Thymus (tissue), 11 donors: Measurements from ENCODE around the gene MACROD2. TPM values are rescaled to one million over a fixed set of nuclear protein-coding genes. Genes with fewer than 3 reads are reported as not detected.

Experiments
- DNase-seq, 9 donors: peaks; one replicate each; pipeline ENCODE4 v3.0.0-alpha.2; 2013; ENCODE audit warnings: low spot score in 9 of 9, low read depth in 6 of 9, missing footprints in 1 of 9
- H3K27ac ChIP-seq, 2 donors: one replicate each; pipeline ENCODE4 v1.5.1; 2013; ENCODE audit warnings: control low read depth in 1 of 2, low read depth in 1 of 2, low read length in 1 of 2, mild to moderate bottlenecking in 1 of 2, moderate library complexity in 1 of 2
- H3K27me3 ChIP-seq, 2 donors: one replicate each; pipeline ENCODE4 v1.5.1; 2013; ENCODE audit warnings: low read length in 1 of 2; ENCODE audit not compliant: control insufficient read depth in 2 of 2, insufficient read depth in 1 of 2
- H3K36me3 ChIP-seq, 2 donors: one replicate each; pipeline ENCODE4 v1.5.1; 2013; ENCODE audit warnings: low read length in 1 of 2, mild to moderate bottlenecking in 1 of 2, moderate library complexity in 1 of 2; ENCODE audit not compliant: control insufficient read depth in 2 of 2, insufficient read depth in 2 of 2
- H3K4me1 ChIP-seq, 2 donors: one replicate each; pipeline ENCODE4 v1.5.1; 2013; ENCODE audit warnings: low read length in 2 of 2; ENCODE audit not compliant: control insufficient read depth in 2 of 2, insufficient read depth in 2 of 2
- H3K4me3 ChIP-seq, 2 donors: one replicate each; pipeline ENCODE4 v1.5.1; 2013; ENCODE audit warnings: low read length in 2 of 2, control low read depth in 1 of 2, mild to moderate bottlenecking in 1 of 2
- H3K9me3 ChIP-seq, 2 donors: one replicate each; pipeline ENCODE4 v1.5.1; 2013; ENCODE audit warnings: low read length in 1 of 2, mild to moderate bottlenecking in 1 of 2; ENCODE audit not compliant: control insufficient read depth in 2 of 2, insufficient read depth in 1 of 2
- WGBS: extraction: QIAGEN DNeasy Blood & Tissue Kit; methylation state at CpG from one replicate; pipeline ENCODE4 v1.1.7; 2013; 5-methylcytosine and 5-hydroxymethylcytosine counted together
- polyA plus RNA-seq: library from polyadenylated mRNA; stranded (reverse); fragments of 200-250 nt; gene quantifications from one replicate; pipeline ENCODE4 v1.2.3, GENCODE V29; 2013
- total RNA-seq: library from RNA; stranded (reverse); fragments of 120-200 nt; gene quantifications from one replicate; pipeline ENCODE4 v1.2.4, GENCODE V29; 2013
- donor health status: healthy.

The MACROD2 gene
- total and polyA plus RNA-seq, 2 donors = 1.6 to 4.2 TPM

- WGBS = 85% methylated on average over 1 of the region's 1 CpG
- no peak overlapping the region for H3K4me3 ChIP-seq
- H3K36me3 ChIP-seq = no peaks in the 10 kb centered on the region
- no peaks in the 10 kb centered on the region for H3K9me3 ChIP-seq
- no peak overlapping the region for H3K27ac ChIP-seq
- DNase-seq = no peak
- no peaks in the 10 kb centered on the region for H3K4me1 ChIP-seq
- no peaks in the 10 kb centered on the region for H3K27me3 ChIP-seq
These were observed 1943.5 kb downstream of the MACROD2 start for GRCh38 chr20:15938847-15939246.

DNA sequence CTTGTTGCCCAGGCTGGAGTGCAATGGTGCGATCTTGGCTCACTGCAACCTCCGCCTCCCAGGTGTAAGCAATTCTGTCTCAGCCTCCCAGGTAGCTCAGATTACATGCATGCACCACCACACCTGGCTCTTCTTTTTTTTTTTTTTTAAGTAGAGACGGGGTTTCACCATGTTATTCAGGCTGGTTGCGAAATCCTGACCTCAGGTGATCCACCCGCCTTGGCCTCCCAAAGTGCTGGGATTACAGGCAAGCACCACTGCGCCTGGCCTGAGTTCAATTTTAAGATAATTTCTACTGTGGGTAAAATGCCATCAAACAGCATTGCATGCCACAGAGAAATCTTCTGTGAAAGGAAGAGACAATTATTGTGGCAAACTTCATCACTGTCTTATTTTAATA lies 1944.8 kb downstream of the MACROD2 start:
- no peak for DNase-seq
- no peaks in the 10 kb centered on the region for H3K9me3 ChIP-seq
- H3K4me3 ChIP-seq = no peak overlapping the region
- H3K4me1 ChIP-seq = no peaks in the 10 kb centered on the region
- 93% methylated on average over 6 of the region's 6 CpGs for WGBS
- no peak overlapping the region for H3K27ac ChIP-seq
- no peaks in the 10 kb centered on the region for H3K27me3 ChIP-seq
- H3K36me3 ChIP-seq = no peaks in the 10 kb centered on the region

DNA sequence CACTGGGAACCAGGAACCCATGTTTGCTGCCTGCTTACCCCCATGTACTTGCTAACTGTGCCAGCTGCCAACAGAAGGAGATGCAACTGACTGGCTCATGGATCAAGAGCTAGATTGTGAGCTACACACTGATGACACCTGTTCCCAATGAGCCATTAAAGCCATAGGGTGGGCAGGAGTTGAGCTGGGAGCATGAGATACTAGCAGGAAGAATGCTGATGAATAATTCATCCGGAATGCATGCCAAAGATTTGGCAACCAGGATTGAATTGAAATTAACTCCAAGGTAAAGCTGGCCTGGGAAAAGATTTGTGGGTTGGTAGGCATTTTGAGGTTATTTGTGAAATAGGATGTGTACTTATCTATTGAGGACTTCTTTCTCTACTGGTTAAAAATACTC lies 1946.8 kb downstream of the MACROD2 start:
- Histone ChIP-seq H3K4me3 (no peak overlapping the region), H3K9me3 (no peaks in the 10 kb centered on the region), H3K4me1 (no peaks in the 10 kb centered on the region), H3K36me3 (no peaks in the 10 kb centered on the region), H3K27ac (no peak overlapping the region), H3K27me3 (no peaks in the 10 kb centered on the region)
- 0% methylated on average over 1 of the region's 1 CpG for WGBS
- DNase-seq = no peak

DNA sequence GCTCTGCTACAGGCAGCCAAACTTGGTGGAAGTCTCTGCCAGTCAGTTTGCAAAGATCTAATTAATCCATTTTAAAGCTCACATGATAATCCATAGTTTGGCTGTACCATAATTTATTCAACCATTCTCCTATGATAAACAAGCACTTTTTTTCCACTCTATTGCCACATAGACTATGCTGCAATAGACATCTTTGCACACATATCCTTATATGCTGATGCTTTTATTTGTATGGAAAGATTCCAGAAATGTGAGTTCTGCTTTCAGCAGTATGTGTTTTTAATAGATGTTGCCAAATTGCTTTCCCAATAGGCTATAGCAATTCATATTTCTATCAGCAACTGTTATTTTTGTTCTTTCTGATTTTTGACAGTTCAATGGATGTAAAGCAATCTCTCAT lies 1950.0 kb downstream of the MACROD2 start:
- Histone ChIP-seq H3K9me3 (no peaks in the 10 kb centered on the region), H3K36me3 (no peaks in the 10 kb centered on the region), H3K4me3 (no peak overlapping the region), H3K27ac (no peak overlapping the region), H3K27me3 (no peaks in the 10 kb centered on the region), H3K4me1 (no peaks in the 10 kb centered on the region)
- no peak for DNase-seq

DNA sequence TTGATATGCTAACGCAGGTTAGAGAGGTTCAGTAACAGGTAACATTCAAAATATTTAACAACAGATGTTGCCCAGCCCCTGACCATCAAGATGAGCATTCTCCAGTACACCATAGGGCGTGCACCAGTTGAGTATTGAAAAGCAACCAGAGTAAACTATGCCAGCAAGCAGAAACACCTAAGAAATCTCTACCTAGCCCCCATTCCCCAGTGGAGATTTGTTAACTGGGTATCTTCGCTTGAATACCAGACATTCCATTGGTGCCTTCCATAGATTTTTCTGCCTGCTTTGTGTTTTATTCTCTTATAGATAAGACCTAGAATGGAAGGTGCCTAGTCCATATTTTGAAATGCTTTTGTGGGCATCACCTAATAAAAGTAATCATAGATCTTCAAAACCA lies 1954.1 kb downstream of the MACROD2 start:
- Histone ChIP-seq H3K9me3 (no peaks in the 10 kb centered on the region), H3K27ac (no peak overlapping the region), H3K4me1 (no peaks in the 10 kb centered on the region), H3K27me3 (no peaks in the 10 kb centered on the region), H3K36me3 (no peaks in the 10 kb centered on the region), H3K4me3 (no peak overlapping the region)
- whole genome bisulfite sequencing = 90% methylated on average over 3 of the region's 3 CpGs
- DNase-seq = no peak

DNA sequence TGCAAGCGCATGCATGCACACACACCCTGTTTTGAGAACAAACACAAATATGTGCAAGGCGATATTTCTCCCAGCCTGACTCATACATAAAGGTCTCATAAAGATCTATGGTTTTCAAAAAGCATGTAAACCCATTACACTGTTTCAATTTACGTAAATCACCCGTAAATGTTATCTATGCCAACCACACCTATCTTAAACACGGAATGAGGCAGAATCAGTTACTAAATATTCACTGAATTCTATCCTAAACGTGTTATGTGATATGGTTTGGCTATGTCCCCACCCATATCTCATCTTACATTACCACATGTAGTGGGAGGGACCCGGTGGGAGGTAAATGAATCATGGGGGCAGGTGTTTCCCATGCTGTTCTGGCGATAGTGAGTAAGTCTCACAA lies 1956.3 kb downstream of the MACROD2 start:
- H3K4me3 ChIP-seq = no peak overlapping the region
- WGBS = 89% methylated on average over 8 of the region's 8 CpGs
- no peak overlapping the region for H3K27ac ChIP-seq
- H3K4me1 ChIP-seq = no peaks in the 10 kb centered on the region
- no peaks in the 10 kb centered on the region for H3K36me3 ChIP-seq
- H3K27me3 ChIP-seq = no peaks in the 10 kb centered on the region
- DNase-seq = no peak
- H3K9me3 ChIP-seq = no peaks in the 10 kb centered on the region

DNA sequence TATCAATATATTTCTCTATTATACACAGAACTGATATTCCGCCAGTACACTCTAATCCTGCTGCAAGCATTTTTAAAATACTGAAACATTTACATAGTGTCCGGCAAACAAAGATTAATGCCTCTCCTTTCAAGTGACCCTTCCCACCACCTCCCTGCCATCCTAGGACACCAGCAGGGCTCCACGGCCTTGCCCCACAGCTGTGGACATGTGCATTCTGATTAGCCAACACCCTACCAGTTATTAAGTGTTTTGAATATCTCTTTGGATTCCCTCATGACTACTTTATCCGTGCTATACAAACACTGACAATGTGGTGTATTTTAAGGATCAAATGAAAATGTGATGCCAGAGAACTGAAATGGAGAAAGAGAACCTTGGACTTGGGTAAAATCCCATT lies 1962.8 kb downstream of the MACROD2 start:
- Histone ChIP-seq H3K27me3 (no peaks in the 10 kb centered on the region), H3K27ac (no peak overlapping the region), H3K36me3 (no peaks in the 10 kb centered on the region), H3K4me3 (no peak overlapping the region), H3K9me3 (no peaks in the 10 kb centered on the region), H3K4me1 (no peaks in the 10 kb centered on the region)
- no peak for DNase-seq
- 95% methylated on average over 4 of the region's 4 CpGs for WGBS

GRCh38 chr20:15965165-15965564 lies 1969.8 kb downstream of the MACROD2 start:
- H3K27ac ChIP-seq = no peak overlapping the region
- no peaks in the 10 kb centered on the region for H3K27me3 ChIP-seq
- DNase-seq = no peak
- H3K4me3 ChIP-seq = no peak overlapping the region
- H3K36me3 ChIP-seq = no peaks in the 10 kb centered on the region
- 95% methylated on average over 4 of the region's 4 CpGs for WGBS
- H3K9me3 ChIP-seq = no peaks in the 10 kb centered on the region
- H3K4me1 ChIP-seq = no peaks in the 10 kb centered on the region

- no peak for DNase-seq
- 95% methylated on average over 5 of the region's 5 CpGs for WGBS
- Histone ChIP-seq H3K4me3 (no peak overlapping the region), H3K4me1 (no peaks in the 10 kb centered on the region), H3K27ac (no peak overlapping the region), H3K36me3 (no peaks in the 10 kb centered on the region), H3K27me3 (no peaks in the 10 kb centered on the region), H3K9me3 (no peaks in the 10 kb centered on the region)
These were observed 1972.0 kb downstream of the MACROD2 start for GRCh38 chr20:15967334-15967733.

GRCh38 chr20:15976047-15976736 lies 1980.9 kb downstream of the MACROD2 start:
- WGBS = 70% methylated on average over 5 of the region's 5 CpGs
- Histone ChIP-seq H3K36me3 (no peaks in the 10 kb centered on the region), H3K9me3 (no peaks in the 10 kb centered on the region), H3K27me3 (no peaks in the 10 kb centered on the region), H3K4me3 (no peak overlapping the region), H3K4me1 (no peaks in the 10 kb centered on the region), H3K27ac (no peak overlapping the region)
- DNase-seq = no peak
